Tibial nerve (tissue), 4 donors: ENCODE measurements around the gene PTCRA.

ENCODE experiments used
- CTCF ChIP-seq, 5 experiments: fragments of 200-600 bp in 3 of 5; fragments of 450-650 bp in 2 of 5; sonication (generic) in 3 of 5; IDR thresholded peaks; one replicate each; pipeline ENCODE4 v1.5.1; 2016 to 2019; ENCODE audit warnings: antibody characterized with exemption in 5 of 5, mild to moderate bottlenecking in 3 of 5, moderate library complexity in 2 of 5
- EP300 ChIP-seq, 2 donors: sonication (generic); formaldehyde crosslinking; IDR thresholded peaks; one replicate each; pipeline ENCODE4 v1.6.1; 2017; ENCODE audit warnings: antibody characterized with exemption in 2 of 2, mild to moderate bottlenecking in 1 of 2
- POLR2A ChIP-seq, 2 donors: fragments of 450-650 bp; IDR thresholded peaks; one replicate each; pipeline ENCODE4 v1.6.1; 2017; ENCODE audit warnings: antibody characterized with exemption in 2 of 2, mild to moderate bottlenecking in 2 of 2, moderate library complexity in 2 of 2

GRCh38 chr6:42939810-42940167 lies 23.9 kb downstream of the PTCRA start:
- TF ChIP-seq POLR2A (IDR thresholded peaks at IDR 0.05): no peak
- TF ChIP-seq CTCF (IDR thresholded peaks at IDR 0.05): no peak
- no peak for TF ChIP-seq EP300 (IDR thresholded peaks at IDR 0.05)
